Measurements from ENCODE around the gene NUDT19.

DNA sequence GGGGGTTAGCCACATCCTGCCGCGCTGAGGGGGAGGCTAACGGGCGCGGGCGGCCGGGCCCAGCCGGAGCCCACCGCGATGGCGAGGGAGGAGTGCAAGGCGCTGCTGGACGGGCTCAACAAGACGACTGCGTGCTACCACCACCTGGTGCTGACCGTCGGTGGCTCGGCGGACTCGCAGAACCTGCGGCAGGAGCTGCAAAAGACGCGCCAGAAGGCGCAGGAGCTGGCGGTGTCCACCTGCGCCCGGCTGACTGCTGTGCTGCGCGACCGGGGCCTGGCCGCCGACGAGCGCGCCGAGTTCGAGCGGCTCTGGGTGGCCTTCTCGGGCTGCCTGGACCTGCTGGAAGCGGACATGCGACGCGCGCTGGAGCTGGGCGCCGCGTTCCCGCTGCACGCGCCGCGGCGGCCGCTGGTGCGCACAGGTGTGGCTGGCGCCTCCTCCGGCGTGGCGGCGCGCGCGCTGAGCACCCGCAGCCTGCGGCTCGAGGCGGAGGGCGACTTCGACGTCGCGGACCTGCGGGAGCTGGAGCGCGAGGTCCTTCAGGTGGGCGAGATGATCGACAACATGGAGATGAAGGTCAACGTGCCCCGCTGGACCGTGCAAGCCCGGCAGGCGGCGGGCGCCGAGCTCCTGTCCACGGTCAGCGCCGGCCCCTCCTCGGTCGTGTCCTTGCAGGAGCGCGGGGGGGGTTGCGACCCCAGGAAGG lies 15.3 kb upstream of the NUDT19 start:
- TF ChIP-seq, protein P1, sequence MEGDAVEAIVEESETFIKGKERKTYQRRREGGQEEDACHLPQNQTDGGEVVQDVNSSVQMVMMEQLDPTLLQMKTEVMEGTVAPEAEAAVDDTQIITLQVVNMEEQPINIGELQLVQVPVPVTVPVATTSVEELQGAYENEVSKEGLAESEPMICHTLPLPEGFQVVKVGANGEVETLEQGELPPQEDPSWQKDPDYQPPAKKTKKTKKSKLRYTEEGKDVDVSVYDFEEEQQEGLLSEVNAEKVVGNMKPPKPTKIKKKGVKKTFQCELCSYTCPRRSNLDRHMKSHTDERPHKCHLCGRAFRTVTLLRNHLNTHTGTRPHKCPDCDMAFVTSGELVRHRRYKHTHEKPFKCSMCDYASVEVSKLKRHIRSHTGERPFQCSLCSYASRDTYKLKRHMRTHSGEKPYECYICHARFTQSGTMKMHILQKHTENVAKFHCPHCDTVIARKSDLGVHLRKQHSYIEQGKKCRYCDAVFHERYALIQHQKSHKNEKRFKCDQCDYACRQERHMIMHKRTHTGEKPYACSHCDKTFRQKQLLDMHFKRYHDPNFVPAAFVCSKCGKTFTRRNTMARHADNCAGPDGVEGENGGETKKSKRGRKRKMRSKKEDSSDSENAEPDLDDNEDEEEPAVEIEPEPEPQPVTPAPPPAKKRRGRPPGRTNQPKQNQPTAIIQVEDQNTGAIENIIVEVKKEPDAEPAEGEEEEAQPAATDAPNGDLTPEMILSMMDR (conservative IDR thresholded peaks at IDR 0.05), result no peak; the same call in 1 of the 2 replicates
- no peak; the same call in 1 of the 2 replicates for TF ChIP-seq ZFX (IDR thresholded peaks at IDR 0.05)
